A549 (cell line): ENCODE results near the gene COL26A1.

Experiments used
- EP300 ChIP-seq, 2 experiments: fragments of >200 bp; sonication (Bioruptor Twin); formaldehyde crosslinking; IDR thresholded peaks; 2 replicates in 1 of 2; 3 replicates in 1 of 2; pipeline ENCODE4 v1.6.1; 2016 to 2017
- TP53 ChIP-seq: fragments of 250-450 bp; sonication (Bioruptor Pico); IDR thresholded peaks from 2 replicates; pipeline ENCODE4 v1.5.0; 2021; ENCODE audit warnings: mild to moderate bottlenecking, moderate library complexity
- TF ChIP-seq, protein P1 (sequence below): fragments of >200 bp; sonication (Bioruptor Twin); formaldehyde crosslinking; IDR thresholded peaks from 3 replicates; pipeline ENCODE4 v1.5.1; 2016

GRCh38 chr7:101556453-101556968, 193.8 kb downstream of the COL26A1 start:
- TF ChIP-seq TP53 = no peak
- TF ChIP-seq EP300 (IDR thresholded peaks at IDR 0.05) = no peak
- TF ChIP-seq, protein P1, sequence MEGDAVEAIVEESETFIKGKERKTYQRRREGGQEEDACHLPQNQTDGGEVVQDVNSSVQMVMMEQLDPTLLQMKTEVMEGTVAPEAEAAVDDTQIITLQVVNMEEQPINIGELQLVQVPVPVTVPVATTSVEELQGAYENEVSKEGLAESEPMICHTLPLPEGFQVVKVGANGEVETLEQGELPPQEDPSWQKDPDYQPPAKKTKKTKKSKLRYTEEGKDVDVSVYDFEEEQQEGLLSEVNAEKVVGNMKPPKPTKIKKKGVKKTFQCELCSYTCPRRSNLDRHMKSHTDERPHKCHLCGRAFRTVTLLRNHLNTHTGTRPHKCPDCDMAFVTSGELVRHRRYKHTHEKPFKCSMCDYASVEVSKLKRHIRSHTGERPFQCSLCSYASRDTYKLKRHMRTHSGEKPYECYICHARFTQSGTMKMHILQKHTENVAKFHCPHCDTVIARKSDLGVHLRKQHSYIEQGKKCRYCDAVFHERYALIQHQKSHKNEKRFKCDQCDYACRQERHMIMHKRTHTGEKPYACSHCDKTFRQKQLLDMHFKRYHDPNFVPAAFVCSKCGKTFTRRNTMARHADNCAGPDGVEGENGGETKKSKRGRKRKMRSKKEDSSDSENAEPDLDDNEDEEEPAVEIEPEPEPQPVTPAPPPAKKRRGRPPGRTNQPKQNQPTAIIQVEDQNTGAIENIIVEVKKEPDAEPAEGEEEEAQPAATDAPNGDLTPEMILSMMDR = no peak
